Caki2 (cell line): Measurements from ENCODE around the gene CFAP410. TPM values are rescaled to one million over a fixed set of nuclear protein-coding genes. Genes with fewer than 3 reads are reported as not detected.
"Not testable (repeated sequence)": the region's sequence is repeated elsewhere in the genome, so short reads cannot be mapped to it uniquely, and the experiment has no call there.

Experiments used
- DNase-seq: peaks from one replicate; pipeline ENCODE4 v3.0.0-alpha.2; 2015; ENCODE audit warnings: low read depth
- in situ Hi-C: cut with HindIII; loops from 2 replicates; pipeline ENCODE4 v1.10.0; 2016; ENCODE audit warnings: low sequenced_read_pairs, low pct_unique_long_range_greater_than_20kb, mixed read lengths
- total RNA-seq: library from RNA; depleted of rRNA; stranded (reverse); fragments of >200 nt; shearing (Covaris generic); gene quantifications from 2 replicates; pipeline ENCODE4 v1.2.3, GENCODE V29; 2014; ENCODE audit warnings: low replicate concordance; rRNA removed

Gene CFAP410
- total RNA-seq, 1 experiment from 2014 or later = 25.6 TPM

DNA sequence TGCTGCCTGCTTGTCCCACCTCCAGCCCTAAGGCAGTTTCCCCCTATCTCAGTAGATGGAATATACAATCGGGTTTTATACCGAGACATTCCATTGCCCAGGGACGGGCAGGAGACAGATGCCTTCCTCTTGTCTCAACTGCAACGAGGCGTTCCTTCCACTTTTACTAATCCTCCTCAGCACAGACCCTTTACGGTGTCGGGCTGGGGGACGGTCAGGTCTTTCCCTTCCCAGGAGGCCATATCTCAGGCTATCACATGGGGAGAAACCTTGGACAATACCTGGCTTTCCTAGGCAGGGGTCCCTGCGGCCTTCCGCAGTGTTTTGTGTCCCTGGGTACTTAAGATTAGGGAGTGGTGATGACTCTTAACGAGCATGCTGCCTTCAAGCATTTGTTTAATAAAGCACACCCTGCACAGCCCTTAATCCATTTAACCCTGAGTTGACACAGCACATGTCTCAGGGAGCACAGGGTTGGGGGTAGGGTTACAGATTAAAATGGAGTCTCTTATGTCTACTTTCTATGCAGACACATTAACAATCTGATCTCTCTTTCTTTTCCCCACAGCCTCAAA lies 55.9 kb downstream of the CFAP410 start:
- DNase-seq, in situ Hi-C loops: not testable (repeated sequence)

DNA sequence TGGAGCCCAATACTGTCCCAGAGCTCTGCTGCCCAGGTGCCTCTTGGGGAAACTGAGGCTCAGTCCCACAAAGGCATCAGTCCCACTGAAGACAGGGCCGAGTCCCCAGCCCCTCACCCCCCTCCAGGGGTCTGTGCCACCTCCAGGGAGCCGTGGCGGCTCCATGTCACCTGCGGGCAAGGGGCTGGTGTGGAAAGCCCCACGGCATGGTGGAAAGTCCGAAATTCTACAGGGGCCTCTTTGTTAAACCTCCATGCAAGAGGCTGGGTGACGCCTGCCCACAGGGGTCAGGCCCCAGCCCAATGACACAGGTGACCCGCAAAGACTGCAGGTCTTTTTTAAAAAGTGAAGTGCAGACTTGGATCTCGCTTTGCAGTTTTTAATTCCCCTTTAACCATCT lies 56.8 kb downstream of the CFAP410 start:
- no peak for DNase-seq
- in situ Hi-C loops = no loop called here

DNA sequence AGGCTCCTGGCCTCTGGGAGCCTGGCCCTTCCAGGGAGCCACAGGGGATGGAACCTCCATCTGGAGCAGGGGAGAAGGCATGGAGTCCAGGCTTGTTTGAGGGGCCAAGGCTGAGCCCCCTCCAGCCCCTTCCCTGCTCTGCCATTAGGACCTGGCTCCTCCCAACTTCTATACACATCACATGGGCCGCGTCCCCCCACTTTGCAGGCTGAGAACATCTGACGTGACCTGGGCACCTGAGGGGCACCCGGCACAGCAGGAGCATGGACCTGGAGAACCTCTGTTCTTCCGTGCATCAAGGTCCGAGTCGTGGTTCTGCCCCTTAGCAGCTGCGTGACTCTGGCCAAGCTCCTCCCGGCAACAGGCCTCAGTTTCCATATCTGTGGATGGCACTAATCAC lies 57.4 kb downstream of the CFAP410 start:
- in situ Hi-C loops = no loop called here
- no peak for DNase-seq

DNA sequence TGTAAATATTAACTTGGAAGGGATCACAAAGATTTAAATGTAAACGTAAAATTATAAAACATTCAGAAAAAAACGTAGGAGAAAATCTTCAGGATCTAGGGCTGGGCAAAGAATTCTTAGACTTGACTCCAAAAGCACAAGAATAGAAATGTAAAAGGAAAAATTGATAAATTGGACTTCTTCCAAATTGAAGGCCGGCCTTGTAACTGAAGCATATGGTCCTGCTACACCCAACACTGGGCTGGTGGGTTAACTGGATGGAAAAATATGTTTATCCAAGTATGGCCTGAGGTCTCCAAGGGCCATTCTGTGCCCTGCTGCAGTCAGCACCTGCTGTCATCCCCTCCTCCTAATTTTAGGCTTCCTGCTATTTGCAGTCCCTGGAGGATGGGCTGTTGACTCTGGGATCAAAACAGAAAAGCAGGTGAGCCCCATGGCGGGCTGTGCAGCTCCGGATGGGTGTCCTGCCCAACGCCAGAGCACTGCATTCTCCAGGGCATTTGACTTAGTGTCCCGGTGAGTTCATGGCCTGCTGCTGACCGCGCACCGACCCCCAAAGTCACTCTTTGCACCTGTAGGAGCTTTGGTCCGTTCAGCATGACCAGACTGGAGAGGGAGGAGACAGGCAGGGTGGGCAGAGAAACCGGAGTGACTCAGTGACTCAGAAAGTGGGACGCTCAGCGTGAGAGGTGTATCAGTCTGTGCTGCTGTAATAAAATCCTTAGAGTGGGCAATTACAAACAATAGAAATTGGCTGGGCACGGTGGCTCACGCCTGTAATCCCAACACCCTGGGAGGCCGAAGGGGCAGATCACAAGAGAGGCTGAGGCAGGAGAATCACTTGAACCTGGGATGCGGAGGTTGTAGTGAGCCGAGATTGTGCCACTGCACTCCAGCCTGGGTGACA lies 59.6 kb downstream of the CFAP410 start:
- in situ Hi-C loops = no loop called here
- no peak for DNase-seq

Other genes starting within 250 kb of the CFAP410 start
- 19.4 and 19.7 TPM in 2 replicates for gene PWP2, start 232.0 kb downstream of the CFAP410 start, total RNA-seq
- gene GATD3, start 205.7 kb downstream of the CFAP410 start, total RNA-seq = 45.5 and 60.5 TPM in 2 replicates
- gene ICOSLG, start 98.4 kb downstream of the CFAP410 start, total RNA-seq = 4.5 and 5.0 TPM in 2 replicates
- gene DNMT3L, start 77.5 kb downstream of the CFAP410 start, total RNA-seq = not detected in 2 replicates
- not detected in 2 replicates for gene AIRE, start 53.5 kb downstream of the CFAP410 start, total RNA-seq
- 340 and 360 TPM in 2 replicates for gene PFKL, start 39.3 kb downstream of the CFAP410 start, total RNA-seq
- gene TRPM2, start 14.2 kb upstream of the CFAP410 start, total RNA-seq = not detected in 2 replicates
- gene LRRC3, start 116.1 kb upstream of the CFAP410 start, total RNA-seq = not detected in 2 replicates
- gene KRTAP10-1, start 200.8 kb upstream of the CFAP410 start, total RNA-seq = not detected in 2 replicates
- gene KRTAP10-2, start 212.1 kb upstream of the CFAP410 start, total RNA-seq = not detected in 2 replicates
- gene KRTAP10-3, start 219.4 kb upstream of the CFAP410 start, total RNA-seq = not detected in 2 replicates
- not detected in 2 replicates for gene KRTAP10-4, start 234.3 kb upstream of the CFAP410 start, total RNA-seq
- not detected in 2 replicates for gene KRTAP10-5, start 241.2 kb upstream of the CFAP410 start, total RNA-seq